Measurements from ENCODE around the gene SEPTIN7.

DNA sequence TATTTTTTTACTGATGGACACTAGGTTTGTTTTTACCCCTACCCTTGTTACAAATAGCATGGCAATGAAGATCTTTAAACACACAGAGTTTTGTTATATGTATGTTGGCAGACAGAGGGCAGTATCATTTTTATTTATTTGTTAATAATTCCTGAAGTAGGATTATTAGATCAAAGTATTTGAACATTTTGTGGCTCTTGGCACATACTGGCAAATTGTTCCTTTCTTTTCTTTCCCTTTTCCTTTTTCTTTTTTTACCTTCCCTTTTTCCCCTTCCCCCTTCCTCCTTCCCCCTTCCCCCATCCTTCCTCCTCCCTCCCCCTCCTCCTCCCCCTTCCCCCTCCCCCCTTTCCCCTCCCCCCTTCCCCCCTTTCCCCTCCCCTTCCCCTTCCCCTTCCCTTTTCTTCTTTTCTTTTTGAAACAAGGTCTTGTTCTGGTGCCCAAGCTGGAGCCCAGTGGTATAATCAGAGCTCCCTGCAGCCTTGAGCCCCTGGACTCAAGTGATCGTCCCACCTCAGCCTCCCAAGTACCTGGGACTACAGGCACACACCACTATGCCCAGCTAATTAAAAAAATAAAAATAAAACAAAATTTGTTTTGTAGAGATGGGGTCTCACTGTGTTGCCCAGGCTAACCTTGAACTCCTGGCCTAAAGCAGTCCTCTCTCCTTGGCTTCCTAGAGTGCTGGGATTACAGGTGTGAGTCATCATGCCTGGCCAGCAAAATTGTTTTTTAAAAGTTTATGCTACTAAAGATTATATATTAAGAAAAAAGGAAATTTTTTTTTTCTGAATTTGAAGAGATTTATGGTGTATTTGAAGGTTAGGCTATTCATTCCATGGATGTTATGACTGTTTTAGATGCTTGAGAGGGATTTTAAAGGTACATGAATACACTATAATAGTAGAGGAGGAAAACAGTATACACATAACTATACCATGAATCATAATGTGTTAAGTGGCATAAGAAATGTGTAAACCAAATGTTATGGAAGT is 39.3 kb downstream of the SEPTIN7 start:
- no peak for TF ChIP-seq CTCF (IDR thresholded peaks at IDR 0.05)
- TF ChIP-seq POLR2A (IDR thresholded peaks at IDR 0.05): no peak

All from body of pancreas (tissue), 4 donors.